Measurements from ENCODE around the gene MRPL38. TPM values are rescaled to one million over a fixed set of nuclear protein-coding genes. Genes with fewer than 3 reads are reported as not detected.

The MRPL38 gene
- total and polyA plus RNA-seq, 2 of the 8 experiments (the other 6 are each of a cell fraction or from before 2014, with no cell fraction given) = 78.4 to 125 TPM

- Histone ChIP-seq H3K27me3 (replicated peaks in 1 of 4; ENCODE audit: control insufficient read depth in 3 of 4, extremely low read depth in 1 of 4, insufficient read depth in 3 of 4, low read length in 3 of 4) (no peaks in the 10 kb centered on the region), H3K23ac (ENCODE audit: insufficient read length) (no peak overlapping the region)
Measured at GRCh38 chr17:75933808-75934207, 29.1 kb upstream of the MRPL38 start.

More at GRCh38 chr17:75933808-75934207, 29.1 kb upstream of the MRPL38 start:
- Histone ChIP-seq H2BK20ac (ENCODE audit: low read length) (no peak overlapping the region), H2BK12ac (ENCODE audit: low read depth, low read length) (no peak overlapping the region), H3K27ac (ENCODE audit: low read depth, low read length) (no peak overlapping the region), H3K36me3 (ENCODE audit: control insufficient read depth in 2 of 4, insufficient read depth in 4 of 4, low read length in 3 of 4) (peaks cover 0 to 6% (median 0%) of the 10 kb centered on the region in 4 experiments; a peak in 2 of 8 replicates), H4K20me1 (replicated peaks in 1 of 2; ENCODE audit: control insufficient read depth in 1 of 2, insufficient read depth in 2 of 2, low read length in 2 of 2) (no peaks in the 10 kb centered on the region), H3K4me3 (ENCODE audit: extremely low read depth in 1 of 4, insufficient read depth in 2 of 4, low read depth in 3 of 4, low read length in 4 of 4) (no peak overlapping the region), H3K18ac (ENCODE audit: extremely low read depth, low read length) (no peak overlapping the region), H3K14ac (ENCODE audit: insufficient read length) (no peak overlapping the region), H3K56ac (replicated peaks; ENCODE audit: insufficient read length, low read depth, low read length) (no peak overlapping the region), H2BK120ac (replicated peaks; ENCODE audit: low read depth, low read length) (no peak overlapping the region), H2AK5ac (ENCODE audit: low read depth, low read length) (no peak overlapping the region), H3K9me3 (ENCODE audit: insufficient read depth in 2 of 2, low read depth in 1 of 2, low read length in 1 of 2) (no peaks in the 10 kb centered on the region), H2AFZ (ENCODE audit: low read length) (no peak overlapping the region), H4K5ac (ENCODE audit: insufficient read length, low read depth, low read length) (no peak overlapping the region), H3K4ac (replicated peaks; ENCODE audit: insufficient read length, low read depth, low read length) (no peak overlapping the region), H4K8ac (ENCODE audit: extremely low read depth, insufficient read depth, low read length) (no peak overlapping the region), H3K4me2 (ENCODE audit: insufficient read depth in 1 of 2, low read depth in 2 of 2, low read length in 2 of 2) (no peak overlapping the region), H2BK15ac (ENCODE audit: low read length) (no peak overlapping the region), H2BK5ac (ENCODE audit: low read depth, low read length) (no peak overlapping the region), H3K9ac (replicated peaks in 1 of 4; ENCODE audit: extremely low read depth in 1 of 4, low read depth in 3 of 4, low read length in 3 of 4) (no peak overlapping the region), H3K79me1 (ENCODE audit: low read depth, low read length) (no peaks in the 10 kb centered on the region), H3K4me1 (replicated peaks in 1 of 4; ENCODE audit: control insufficient read depth in 3 of 4, insufficient read depth in 4 of 4, low read length in 3 of 4) (no peaks in the 10 kb centered on the region), H3K79me2 (ENCODE audit: control insufficient read depth in 1 of 2, insufficient read depth in 2 of 2, low read length in 2 of 2) (no peaks in the 10 kb centered on the region), H4K91ac (replicated peaks; ENCODE audit: insufficient read length, low read length) (no peak overlapping the region), H3K23me2 (ENCODE audit: low read depth, low read length) (no peaks in the 10 kb centered on the region)
- ChIA-PET POLR2A (ENCODE audit: partially characterized antibody) (no interaction called here), CTCF (ENCODE audit: partially characterized antibody) (interaction anchor here (0.8 to 51.3 kb wide), 3 partner anchors 28 to 75 kb away, joined by 4 to 885 read pairs (median 5); partner anchors contain the start of genes ACOX1, CDK3 and TEN1)
- FAIRE-seq (no peak), DNase-seq (ENCODE audit: low read depth in 1 of 2, low spot score in 2 of 2) (no peak)
- TF ChIP-seq E2F6 (IDR thresholded peaks at IDR 0.05) (no peak), TAF7 (optimal IDR thresholded peaks at IDR 0.05; ENCODE audit: borderline replicate concordance, low read depth, low read length) (no peak)
- 94% methylated on average over 4 of the region's 4 CpGs; no CpG with 5 or more reads in 1 of the 2 experiments for WGBS, 2 experiments (ENCODE audit: extremely low coverage in 1 of 2, insufficient coverage in 1 of 2, insufficient read length in 1 of 2, insufficient replicate concordance in 2 of 2, low coverage in 1 of 2, low lambda C conversion rate in 2 of 2, missing lambda C conversion rate in 1 of 2)
